Psoas muscle (tissue), 8 donors: Measurements from ENCODE around the gene PTH1R. TPM values are rescaled to one million over a fixed set of nuclear protein-coding genes. Genes with fewer than 3 reads are reported as not detected.
"Not testable (repeated sequence)": the region's sequence is repeated elsewhere in the genome, so short reads cannot be mapped to it uniquely, and the experiment has no call there.

Experiments used
- ATAC-seq, 4 donors: fragments of 200-7000 bp; cut with Tn5 transposase; one replicate each; pipeline ENCODE4 v1.9.1; 2020; ENCODE audit warnings: moderate library complexity in 3 of 4, mild to moderate bottlenecking in 2 of 4
- DNase-seq, 2 donors: peaks; one replicate each; pipeline ENCODE4 v3.0.0-alpha.2; 2020
- H3K27ac ChIP-seq: fragments of 200-600 bp; one replicate; pipeline ENCODE4 v1.8.0; 2022
- H3K27me3 ChIP-seq, 3 donors: fragments of 200-600 bp in 1 of 3; one replicate each; pipeline versions ENCODE4 v1.6.1 to v1.8.0; 2013 to 2022; ENCODE audit warnings: low read length in 2 of 3, mild to moderate bottlenecking in 2 of 3, moderate library complexity in 1 of 3; ENCODE audit not compliant: insufficient read depth in 3 of 3
- H3K36me3 ChIP-seq, 2 donors: fragments of 200-600 bp in 1 of 2; one replicate each; pipeline versions ENCODE4 v1.6.1 to v1.8.0; 2013 to 2022; ENCODE audit warnings: low read depth in 1 of 2, mild to moderate bottlenecking in 1 of 2, moderate library complexity in 1 of 2; ENCODE audit not compliant: insufficient read depth in 1 of 2
- H3K4me1 ChIP-seq: fragments of 200-600 bp; one replicate; pipeline ENCODE4 v1.8.0; 2022
- H3K4me3 ChIP-seq: fragments of 200-600 bp; one replicate; pipeline ENCODE4 v1.8.0; 2022; ENCODE audit warnings: mild to moderate bottlenecking
- H3K9me3 ChIP-seq: fragments of 200-600 bp; one replicate; pipeline ENCODE4 v1.8.0; 2022
- CTCF ChIP-seq: fragments of 200-600 bp; IDR thresholded peaks from one replicate; pipeline ENCODE4 v1.8.0; 2022; ENCODE audit warnings: antibody characterized with exemption
- WGBS, 3 donors: extraction: QIAGEN DNeasy Blood & Tissue Kit; methylation state at CpG; one replicate each; pipeline versions ENCODE4 v1.1.6 to v1.1.7; 2013; 5-methylcytosine and 5-hydroxymethylcytosine counted together
- intact Hi-C, 2 donors: fragments of 100-400 bp; cut with DNase I; formaldehyde crosslinking; loops; one replicate each; pipeline versions ENCODE4 v1.11.0 to v1.14.2; 2022
- polyA plus RNA-seq, 3 donors: library from polyadenylated mRNA; stranded (reverse); fragments of 200-250 nt; gene quantifications; one replicate each; pipeline ENCODE4 v1.2.3, GENCODE V29; 2013
- total RNA-seq, 4 donors: library from RNA; stranded (reverse); fragmentation: NEBNext Ultra II Directional in 2 of 4; extraction: Animal tissue kit (Norgen Biotek cat#: 25700) in 2 of 4; gene quantifications; one replicate each; pipeline versions ENCODE4 v1.2.1 to v1.2.4, GENCODE V29; 2021 to 2023
- donor health status: healthy with polysubstance abuse.
- donor health status: DM: no; HTN: no; CAD: no; lungs with moderate emphysema.
- donor health status: Bipolar disorder and iron deficiency.
- donor health status: healthy.
- donor health status: DM: yes; HTN: yes; CAD: no.
- donor health status: DM: no; HTN: no; CAD: no.
- donor health status: DM: no; HTN: no; CAD: no.
- donor health status: DM: yes; HTN: yes; CAD: no.

The PTH1R gene
- total and polyA plus RNA-seq, 7 donors, result 1.1 to 5.9 (median 4.2) TPM

- H3K4me1 ChIP-seq, result peaks cover 22% of the 10 kb centered on the region
- H3K27ac ChIP-seq, result no peak overlapping the region
- 23 to 31% (median 30%) methylated on average over 7 to 8 of the region's 8 CpGs for WGBS, 3 donors
- no peaks in the 10 kb centered on the region for H3K27me3 ChIP-seq
- ATAC-seq, result peak in 3 of 4 donors; percentile 1 to 34 (median 1)
- no peaks in the 10 kb centered on the region for H3K9me3 ChIP-seq
- H3K4me3 ChIP-seq, result no peak overlapping the region
- no peak for DNase-seq
- TF ChIP-seq CTCF, result no peak
- no peaks in the 10 kb centered on the region for H3K36me3 ChIP-seq
- intact Hi-C loops, result loop anchor here (1.0 to 5.0 kb wide), 4 partner anchors 42 to 207 kb away; partner anchors contain the start of gene TMIE (in 1 of the 2)
Measured at GRCh38 chr3:46908986-46909534, 31.5 kb downstream of the PTH1R start.

- ATAC-seq (peak; percentile 87 to 93 (median 90)), DNase-seq (peak; percentile 89 to 93)
- 12 to 14% (median 14%) methylated on average over 18 of the region's 18 CpGs for WGBS, 3 donors
- Histone ChIP-seq H3K27ac (no peak overlapping the region), H3K36me3 (no peaks in the 10 kb centered on the region), H3K27me3 (no peaks in the 10 kb centered on the region), H3K4me3 (no peak overlapping the region), H3K9me3 (no peaks in the 10 kb centered on the region), H3K4me1 (peaks cover 22% of the 10 kb centered on the region)
- peak; percentile 88 for TF ChIP-seq CTCF
- intact Hi-C loops, result loop anchor here (1.0 to 5.0 kb wide), 4 partner anchors 43 to 207 kb away; partner anchors contain the start of gene TMIE (in 1 of the 2)
Measured at GRCh38 chr3:46909535-46910161, 32.1 kb downstream of the PTH1R start.

- Histone ChIP-seq H3K27me3 (no peaks in the 10 kb centered on the region), H3K27ac (no peak overlapping the region), H3K36me3 (no peaks in the 10 kb centered on the region), H3K4me1 (peaks cover 22% of the 10 kb centered on the region), H3K4me3 (no peak overlapping the region), H3K9me3 (no peaks in the 10 kb centered on the region)
- intact Hi-C loops, result no loop called here
- peak in 2 of 4 donors; percentile 1 for ATAC-seq
- DNase-seq, result peak; percentile 12 to 53
- no peak for TF ChIP-seq CTCF
- 78 to 84% (median 80%) methylated on average over 6 of the region's 6 CpGs for WGBS, 3 donors
Measured at GRCh38 chr3:46910166-46910760, 32.7 kb downstream of the PTH1R start.

GRCh38 chr3:46910914-46911313, 33.4 kb downstream of the PTH1R start:
- intact Hi-C loops, H3K27me3 ChIP-seq, H3K9me3 ChIP-seq, H3K27ac ChIP-seq, H3K36me3 ChIP-seq, H3K4me3 ChIP-seq, ATAC-seq: not testable (repeated sequence)
- DNase-seq, result peak in 1 of 2 donors; percentile 12
- peaks cover 26% of the 10 kb centered on the region for H3K4me1 ChIP-seq
- 80 to 82% (median 81%) methylated on average over 10 of the region's 10 CpGs for WGBS, 3 donors

GRCh38 chr3:46912986-46913385, 35.5 kb downstream of the PTH1R start:
- Histone ChIP-seq H3K27me3 (no peaks in the 10 kb centered on the region), H3K4me1 (peaks cover 26% of the 10 kb centered on the region), H3K27ac (no peak overlapping the region), H3K4me3 (no peak overlapping the region), H3K36me3 (peaks cover 0 to 21% of the 10 kb centered on the region in 2 donors), H3K9me3 (no peaks in the 10 kb centered on the region)
- TF ChIP-seq CTCF, result no peak
- WGBS, 3 donors, result 97 to 100% (median 99%) methylated on average over 3 of the region's 3 CpGs
- no peak for ATAC-seq
- DNase-seq, result no peak
- intact Hi-C loops, result no loop called here
